GM21381 (cell line): ENCODE results near the gene MAU2.

Source experiments
- ATAC-seq: cut with Tn5 transposase; IDR thresholded peaks from one replicate; pipeline ENCODE4 v1.9.1; 2021; ENCODE audit warnings: mild to moderate bottlenecking, moderate library complexity; ENCODE audit not compliant: unreplicated experiment

The MAU2 gene

DNA sequence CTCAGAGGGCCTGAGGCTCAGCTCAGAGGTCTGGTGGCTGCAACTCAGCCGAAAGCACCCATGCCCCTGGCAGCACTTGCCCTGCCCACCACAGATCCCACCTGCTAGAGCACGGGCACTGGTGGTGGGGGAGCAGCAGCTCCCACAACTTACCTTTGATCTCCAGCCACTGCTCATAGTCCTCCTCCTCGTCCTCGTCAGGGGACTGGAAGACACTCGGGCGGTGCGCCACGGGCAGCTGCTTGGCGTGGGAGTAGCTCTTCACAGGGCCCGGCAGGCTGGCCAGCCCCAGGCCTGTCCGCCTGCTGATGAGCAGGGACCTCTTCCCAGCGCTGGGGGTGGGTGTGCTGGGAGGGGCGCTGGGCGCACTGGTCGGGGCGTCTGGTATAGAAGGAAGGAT is 14.9 kb upstream of the MAU2 start:
- no peak for ATAC-seq

DNA sequence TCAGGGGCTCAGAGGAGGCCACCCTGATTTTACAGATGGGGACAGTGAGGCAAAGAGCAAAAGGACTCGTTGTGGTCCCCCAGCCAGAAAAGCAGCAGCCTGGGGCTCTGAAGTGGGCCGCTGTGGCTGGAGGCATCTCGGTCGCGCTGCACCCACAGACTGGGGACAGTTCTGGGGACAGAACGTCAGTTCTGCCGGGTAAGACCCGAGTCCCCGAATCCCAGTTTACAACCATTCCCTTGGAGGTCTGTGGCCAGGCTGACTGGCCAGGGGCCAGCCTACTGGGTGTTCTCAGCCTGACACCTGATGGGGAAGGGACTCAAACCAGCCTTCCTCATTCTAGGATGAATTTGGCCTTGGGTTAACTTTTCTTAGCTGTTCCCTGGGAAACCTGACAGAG is 14.4 kb upstream of the MAU2 start:
- ATAC-seq, result no peak

DNA sequence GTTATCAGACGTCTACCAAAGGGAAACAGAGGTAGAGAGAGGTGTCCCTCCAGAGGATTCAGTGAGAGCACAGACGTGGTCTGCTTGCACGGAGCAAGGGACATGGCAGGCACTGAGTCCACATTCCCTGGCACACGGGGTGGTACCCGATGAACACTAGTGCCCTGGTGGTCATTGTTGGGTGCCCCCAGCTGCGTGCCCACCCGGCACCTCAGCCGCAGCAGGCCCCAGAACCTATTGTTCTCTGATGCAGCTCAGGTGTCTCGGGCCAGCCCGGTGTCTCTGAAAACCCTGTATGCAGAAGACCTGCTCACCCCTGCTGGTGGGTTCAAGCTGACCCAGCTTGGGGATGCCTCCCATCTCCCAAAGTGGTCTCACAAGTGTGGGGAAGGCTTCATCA is 12.3 kb upstream of the MAU2 start:
- no peak for ATAC-seq

DNA sequence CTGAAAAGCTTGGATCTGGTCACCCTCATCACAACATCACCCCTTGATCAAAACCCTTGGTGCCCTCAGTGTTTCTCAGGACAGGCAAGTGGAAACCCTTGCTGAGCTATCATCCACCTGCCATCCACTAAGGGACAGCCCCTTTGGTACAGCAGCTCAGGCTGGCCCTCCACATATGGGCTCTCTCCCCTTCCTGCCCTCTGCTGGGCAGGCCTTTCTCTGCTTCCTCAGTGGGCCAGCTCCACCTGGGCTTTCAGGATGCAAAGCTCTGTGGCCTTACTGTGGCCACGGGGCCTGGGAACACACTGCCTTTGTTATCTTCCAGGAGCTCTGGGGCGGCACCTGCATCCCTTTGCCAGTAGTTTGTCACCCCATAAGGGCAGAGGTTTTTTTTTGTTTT is 5.2 kb upstream of the MAU2 start:
- no peak for ATAC-seq

DNA sequence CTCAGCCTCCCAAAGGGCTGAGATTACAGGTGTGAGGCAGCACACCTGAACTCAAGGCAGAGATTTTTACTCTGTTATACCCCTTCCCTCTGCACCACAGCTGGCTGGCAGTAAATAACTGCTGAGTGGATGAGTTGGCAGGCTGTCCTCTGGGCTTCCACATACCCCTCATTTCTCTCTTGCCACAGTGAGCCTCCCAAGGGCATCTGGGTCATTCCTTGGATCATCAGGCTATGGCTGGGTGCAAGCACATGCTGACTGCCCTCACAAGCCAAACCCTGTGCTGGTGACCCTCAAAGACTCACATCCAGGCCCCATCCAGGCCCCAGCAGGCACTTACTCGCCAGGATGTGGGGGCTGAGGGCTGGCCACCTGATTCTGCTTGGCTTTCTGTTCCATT is 4.5 kb upstream of the MAU2 start:
- ATAC-seq, result no peak

DNA sequence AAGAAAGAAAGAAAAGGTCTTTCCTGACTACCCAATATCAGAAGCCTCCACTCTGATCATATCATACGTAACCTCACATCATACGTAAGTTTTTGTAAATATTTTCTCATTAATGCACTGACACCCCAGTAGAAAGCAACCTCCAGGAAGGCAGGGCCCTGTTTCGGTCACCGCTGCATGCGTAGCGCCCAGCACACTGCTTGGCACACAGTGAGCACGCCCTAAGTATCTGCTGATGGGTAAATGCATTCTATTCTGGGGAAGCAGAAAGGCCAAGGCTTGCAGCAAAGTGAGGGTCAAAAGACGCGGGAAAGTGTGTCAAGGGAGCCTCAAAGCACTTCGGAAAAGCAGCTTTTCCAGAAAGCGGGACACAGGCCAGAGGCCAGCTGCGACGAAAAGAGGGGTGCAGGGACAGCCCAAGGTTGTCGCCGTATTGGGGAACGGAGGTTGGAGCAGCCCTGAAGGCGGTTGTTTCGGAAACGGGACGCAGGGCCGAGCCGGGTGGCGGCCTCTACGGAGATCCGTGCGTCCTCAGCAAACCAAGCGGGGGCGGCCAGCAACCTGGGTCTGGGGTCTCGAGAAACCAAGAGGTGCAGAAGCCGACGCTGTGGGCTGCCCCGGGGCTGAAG is 783 bp upstream of the MAU2 start:
- no peak for ATAC-seq

DNA sequence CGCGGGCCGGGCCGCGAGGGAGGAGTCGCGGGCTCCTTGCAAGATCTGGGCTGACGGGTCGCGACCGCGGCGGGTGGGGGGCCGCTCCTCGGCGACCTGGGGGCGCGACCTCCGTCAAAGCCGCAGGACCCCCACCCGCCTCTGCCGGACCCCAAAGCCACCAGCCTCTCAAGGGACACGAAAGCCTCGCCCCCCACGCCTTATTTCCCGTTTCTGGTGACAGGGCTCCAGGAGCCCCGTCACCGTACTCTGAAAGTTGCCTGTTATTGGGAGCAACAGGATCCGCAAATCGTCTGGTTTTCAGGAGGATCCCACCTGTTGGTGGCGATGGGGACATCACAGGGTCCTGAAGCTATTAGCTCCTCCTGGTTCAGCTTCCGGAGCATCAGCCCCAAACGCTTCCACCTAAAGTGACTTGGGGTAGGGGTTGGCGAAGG is 530 bp downstream of the MAU2 start:
- peak; percentile 14 for ATAC-seq

DNA sequence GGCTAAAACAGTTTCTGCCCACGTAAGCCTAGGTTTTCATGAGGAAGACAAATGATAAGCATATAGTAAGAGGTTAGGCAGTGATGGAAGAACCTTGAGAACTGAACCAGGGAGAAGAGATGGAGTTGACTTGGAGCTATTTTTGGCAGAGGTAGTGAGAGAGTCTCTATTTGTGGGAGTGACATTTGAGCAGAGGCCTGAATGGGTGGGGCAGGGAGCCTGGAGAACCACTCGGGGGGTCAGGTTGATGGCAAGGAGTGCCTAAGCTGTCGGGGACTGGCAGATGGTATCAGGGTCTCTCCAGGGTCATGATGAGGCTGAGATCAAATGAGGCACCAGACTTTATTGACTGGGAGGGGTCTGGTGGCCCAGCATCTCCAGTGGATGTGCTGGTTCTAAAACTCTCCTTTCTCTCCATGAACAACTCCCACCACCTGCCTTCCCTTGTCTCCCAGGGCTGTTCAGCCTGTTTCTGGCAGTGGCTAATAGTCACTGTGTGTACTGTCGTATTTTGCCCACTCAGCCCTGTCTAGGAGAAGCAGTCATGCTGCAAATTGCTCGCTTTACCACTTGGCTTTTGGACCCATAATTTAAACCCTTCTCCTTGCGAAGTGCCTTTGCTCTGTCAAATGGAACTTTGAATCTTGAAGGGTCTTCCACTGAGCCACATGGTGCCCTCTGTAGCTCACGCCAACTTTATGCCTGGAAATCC is 3.6 kb downstream of the MAU2 start:
- ATAC-seq, result no peak

DNA sequence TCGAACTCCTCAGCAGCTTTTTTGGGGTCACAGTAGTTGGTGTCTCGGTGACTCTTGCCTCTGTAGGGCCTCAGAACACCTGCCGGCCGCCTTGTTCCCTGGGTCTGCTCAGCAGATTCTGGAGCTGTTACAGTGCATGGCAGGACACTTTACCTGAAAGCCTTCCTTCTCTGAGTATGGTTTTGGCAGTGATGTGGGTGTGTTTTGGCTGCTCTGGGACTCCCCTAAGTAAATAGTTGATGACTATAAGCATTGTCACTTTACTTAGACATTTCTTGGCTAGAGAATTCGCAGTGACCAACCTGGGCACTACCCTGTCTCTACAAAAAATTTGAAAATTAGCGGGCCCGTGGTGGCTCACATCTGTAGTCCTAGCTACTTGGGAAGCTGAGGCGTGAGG is 7.0 kb downstream of the MAU2 start:
- no peak for ATAC-seq

DNA sequence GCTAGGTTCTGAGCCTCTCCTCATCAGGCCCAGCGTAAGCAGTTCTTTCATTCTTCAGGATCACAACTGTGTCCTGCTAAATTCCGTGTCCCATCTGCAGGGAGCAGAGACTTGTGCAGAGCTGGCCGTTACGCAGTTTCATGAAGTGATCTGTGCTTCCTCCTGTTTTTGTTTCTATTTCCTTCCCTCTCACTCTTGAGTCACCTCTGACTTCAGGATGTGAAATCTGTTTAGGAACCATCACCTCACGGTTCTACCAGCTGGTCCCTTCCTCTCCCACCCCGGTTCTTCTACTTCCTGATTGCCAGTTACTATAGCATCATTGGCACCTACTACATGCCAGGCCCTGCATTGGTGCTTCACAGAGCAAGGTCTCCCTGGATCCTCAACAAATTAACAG is 8.5 kb downstream of the MAU2 start:
- no peak for ATAC-seq

DNA sequence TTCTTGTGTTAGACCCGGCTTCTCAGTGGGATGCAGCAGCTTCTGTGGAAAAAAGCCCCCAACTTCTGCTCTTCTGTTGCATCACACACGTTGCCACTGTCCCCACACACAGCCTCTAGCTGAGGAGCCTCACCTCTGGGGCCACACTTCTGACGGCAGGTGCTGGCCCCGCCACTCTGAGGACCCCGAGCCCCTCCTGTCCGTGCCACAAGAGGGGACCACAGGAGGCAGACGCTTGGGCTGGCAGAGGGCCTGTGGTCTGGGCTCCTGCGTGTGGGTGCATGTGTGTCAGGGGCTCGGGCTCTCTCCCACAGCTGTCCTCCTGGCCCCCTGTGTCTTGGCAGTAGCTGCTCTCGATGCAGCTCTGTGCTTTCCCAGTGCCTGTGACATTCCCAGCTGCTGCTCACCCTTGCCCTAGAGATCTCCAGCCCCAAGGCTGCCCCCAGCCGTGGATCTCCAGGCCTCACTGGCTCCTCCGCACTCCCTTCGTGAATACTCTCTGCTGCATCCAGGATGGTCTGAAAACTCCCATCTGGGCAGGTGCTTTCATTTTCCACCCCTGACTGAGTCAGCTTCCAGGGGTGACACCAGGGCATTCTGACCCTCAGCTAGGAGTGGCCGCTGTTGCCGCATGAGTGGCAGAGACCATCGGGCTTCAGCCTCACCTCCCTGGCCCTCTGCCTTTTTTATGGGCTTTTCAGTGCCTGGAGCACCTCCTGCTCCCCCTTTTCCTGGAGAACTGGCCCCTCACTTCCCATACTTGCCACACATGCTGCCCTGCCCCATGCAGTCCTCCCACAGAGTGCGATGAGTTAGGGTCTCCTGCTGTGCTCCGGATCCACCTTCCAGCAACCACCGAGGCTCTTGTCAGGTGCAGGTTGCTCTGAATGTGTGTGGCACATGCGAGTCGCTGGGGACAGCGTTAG is 13.7 kb downstream of the MAU2 start:
- ATAC-seq, result no peak

DNA sequence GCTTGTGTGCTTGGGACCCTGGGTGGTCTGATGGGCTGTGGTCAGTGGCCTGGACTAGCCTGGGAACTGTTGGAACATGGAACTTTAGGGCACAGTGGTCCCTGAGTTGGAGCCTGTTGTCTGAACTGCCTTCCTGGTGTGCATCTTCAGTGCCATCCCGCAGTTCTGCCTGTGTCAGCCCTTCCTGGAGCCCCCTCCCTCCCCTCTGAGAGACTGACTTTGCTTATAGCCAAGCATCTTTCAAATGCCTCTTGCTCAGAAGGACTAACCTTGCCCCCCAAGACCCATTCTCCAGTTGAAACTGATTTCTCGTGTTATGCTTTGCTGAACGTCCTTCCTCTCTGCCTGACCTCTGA is 14.3 kb downstream of the MAU2 start:
- ATAC-seq, result no peak

DNA sequence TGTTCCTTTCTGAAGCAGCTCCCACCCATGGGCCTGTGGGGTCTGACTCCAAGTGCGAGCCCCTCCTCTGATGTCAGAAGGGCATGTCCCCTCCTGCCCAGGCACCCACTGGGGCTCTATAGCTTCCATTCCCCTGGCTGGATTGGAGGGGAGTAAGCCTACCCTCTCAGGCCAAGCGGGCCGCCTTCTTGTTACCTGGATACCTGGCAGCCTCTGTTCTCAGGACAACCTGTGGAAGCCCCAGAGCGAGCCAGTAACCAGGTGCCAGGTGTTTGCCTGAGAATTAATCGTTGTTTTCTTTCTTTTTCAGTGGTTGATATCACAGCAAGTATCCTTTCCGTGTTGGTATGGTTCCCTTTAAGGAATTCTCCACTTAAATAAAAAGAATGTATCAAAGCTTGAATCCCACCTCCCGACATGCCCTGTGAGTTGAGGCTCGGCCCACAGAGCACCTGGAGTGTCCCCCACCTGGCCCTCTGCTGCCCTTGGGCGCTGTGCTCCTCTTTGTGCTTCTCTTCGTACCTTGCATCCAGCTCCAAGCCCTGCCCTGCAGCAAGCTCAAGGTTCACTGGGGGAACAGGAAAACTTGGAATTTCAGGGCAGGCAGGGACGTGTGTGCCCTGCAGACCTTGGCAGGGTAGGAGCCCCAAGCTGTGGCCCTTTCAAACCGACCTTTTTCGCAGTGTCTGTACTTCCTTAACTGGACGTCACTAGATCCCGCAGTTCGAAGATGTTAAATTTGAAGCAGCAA is 15.0 kb downstream of the MAU2 start:
- ATAC-seq, result no peak

DNA sequence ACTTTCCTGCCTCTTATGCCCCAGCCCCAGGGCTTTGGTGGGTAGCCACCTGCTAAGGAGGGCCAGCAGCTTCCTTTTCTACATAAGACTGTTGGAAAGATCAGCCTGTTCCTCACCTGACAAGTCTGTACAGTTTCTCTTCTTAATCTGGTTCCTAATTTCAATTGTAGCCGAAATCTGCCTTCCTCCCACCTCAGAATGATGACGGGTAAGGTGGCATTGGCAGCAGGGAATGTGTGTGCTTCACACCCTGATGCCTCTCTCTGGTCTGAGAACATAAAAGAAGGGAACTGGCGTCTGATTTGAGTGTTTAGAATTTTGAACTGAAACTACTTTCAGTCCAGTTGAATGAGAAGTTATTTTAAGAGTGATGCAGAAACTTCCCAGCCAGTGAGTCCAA is 16.0 kb downstream of the MAU2 start:
- ATAC-seq, result no peak

DNA sequence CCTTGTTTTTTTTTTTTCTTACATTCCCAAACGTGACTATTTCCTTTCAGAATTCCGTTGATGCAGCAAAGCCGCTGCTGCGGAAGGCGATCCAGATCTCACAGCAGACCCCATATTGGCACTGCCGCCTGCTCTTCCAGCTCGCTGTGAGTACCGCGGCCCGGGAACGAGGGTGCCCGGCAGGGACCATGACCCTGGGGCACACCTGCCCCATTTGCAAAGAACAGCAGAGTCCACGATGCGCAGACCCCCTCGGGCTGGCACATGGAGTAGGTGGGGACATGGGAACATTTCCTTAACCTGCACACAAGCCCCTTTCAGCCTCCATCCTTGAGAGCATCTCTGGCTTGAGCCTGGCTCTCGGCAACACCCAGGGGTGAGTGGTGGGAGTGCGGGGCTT is 16.5 kb downstream of the MAU2 start:
- no peak for ATAC-seq

DNA sequence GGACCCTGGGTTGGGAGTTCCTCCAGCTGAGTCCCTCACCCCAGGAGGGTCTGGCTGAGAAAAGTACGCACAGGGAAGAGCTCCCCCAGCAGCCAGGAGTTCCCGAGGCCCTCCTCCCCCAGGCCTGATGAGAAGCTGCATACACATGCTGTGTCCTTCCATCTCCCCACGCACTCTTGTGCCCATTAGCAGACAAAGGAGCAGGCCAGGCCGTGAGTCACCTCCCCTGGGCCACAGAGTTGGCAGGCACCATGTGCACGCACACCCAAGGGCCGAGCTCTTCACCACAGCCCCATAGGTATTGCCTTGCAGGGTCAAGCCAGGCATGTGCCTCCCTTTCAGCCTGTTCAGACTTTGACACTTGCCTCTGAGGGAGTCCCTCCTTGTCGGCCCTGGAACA is 17.5 kb downstream of the MAU2 start:
- ATAC-seq, result no peak

DNA sequence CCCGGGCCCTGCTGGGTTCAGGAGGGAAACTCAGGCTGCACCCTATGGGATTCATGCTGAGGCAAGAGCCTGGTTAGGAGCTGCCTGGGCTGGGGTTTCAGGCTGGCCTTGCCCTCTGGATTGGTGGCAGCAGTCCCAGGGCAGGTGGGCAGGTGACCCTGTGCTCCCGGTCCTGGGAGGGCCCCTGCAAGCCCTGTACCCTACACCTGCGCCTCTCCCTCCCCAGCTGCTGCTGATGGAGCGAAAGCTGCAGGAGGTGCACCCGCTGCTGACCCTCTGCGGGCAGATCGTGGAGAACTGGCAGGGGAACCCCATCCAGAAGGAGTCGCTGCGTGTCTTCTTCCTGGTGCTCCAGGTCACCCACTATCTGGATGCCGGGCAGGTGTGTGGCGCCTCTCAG is 20.4 kb downstream of the MAU2 start:
- no peak for ATAC-seq

DNA sequence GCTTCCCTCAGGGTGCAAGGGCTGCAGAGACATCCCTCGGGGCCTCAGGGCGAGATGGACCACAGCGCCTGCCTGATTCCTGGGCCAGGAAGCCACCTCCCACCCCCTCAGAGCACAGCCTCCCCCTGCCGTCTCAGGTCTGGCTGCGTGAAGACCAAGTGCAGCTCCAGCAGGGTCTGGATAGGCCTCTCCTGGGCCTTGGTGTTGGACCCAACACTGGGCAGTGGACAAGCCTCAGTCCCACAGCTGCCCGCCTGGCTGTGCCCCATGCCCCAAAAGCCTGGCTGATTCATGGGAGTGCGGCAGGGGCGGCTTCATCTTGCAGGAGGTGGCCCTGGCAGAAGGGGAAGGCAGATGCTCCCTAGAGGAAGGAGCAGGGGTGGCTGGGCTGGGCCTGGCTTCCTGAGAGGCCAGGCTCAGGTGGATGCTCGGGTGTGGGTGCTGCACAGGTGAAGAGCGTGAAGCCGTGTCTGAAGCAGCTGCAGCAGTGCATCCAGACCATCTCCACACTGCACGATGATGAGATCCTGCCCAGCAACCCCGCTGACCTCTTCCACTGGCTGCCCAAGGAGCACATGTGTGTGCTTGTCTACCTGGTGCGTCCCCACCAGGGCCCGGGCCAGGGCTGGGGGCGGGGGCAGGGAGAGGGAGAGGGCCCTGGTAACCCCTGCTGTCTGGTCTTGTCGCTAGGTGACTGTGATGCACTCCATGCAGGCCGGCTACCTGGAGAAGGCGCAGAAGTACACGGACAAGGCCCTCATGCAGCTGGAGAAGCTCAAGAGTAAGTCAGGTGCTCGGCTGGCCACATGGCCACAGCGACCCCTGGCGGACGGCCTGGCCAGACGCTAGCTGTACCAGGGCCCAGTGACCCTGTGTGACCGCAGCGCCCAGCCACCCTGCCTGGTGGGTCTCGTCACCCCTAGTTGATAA is 21.7 kb downstream of the MAU2 start:
- no peak for ATAC-seq

DNA sequence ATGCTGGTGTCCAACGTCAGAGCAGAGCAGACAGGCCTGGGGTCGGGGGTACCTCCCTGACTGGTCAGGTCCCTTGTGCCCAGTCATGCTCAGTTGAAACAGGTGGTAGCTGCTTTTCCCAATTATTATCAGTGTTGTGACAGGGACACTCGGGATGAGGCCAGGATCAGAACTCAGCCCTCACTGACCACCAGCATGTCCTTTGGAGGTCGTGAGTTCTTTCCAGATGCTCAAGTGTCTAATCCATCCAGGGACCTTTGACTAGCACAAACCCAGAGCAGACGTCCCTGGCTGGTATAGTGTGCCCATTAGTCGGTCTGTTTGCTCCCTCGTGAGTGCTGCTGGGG is 22.4 kb downstream of the MAU2 start:
- ATAC-seq, result no peak

DNA sequence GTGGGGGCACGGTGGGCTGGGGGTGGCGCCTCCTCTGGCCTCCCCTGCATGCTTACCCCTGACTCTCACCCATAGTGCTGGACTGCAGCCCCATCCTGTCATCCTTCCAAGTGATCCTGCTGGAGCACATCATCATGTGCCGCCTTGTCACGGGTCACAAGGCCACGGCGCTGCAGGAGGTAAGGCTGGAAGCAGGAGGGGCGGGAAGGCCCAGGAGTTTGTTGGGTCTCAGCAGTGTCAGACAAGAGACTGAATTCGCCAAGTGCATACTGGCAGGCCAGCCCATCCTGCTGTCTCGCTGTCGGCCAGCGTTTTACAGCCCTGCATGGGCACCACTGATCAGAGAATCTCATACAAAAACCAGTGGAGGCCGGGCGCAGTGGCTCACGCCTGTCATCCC is 23.1 kb downstream of the MAU2 start:
- ATAC-seq, result no peak
